ENCODE data around the gene C17orf100. TPM values are rescaled to one million over a fixed set of nuclear protein-coding genes. Genes with fewer than 3 reads are reported as not detected.

C17orf100 gene
- total RNA-seq: 0.33 and 0.67 TPM in 2 replicates

DNA sequence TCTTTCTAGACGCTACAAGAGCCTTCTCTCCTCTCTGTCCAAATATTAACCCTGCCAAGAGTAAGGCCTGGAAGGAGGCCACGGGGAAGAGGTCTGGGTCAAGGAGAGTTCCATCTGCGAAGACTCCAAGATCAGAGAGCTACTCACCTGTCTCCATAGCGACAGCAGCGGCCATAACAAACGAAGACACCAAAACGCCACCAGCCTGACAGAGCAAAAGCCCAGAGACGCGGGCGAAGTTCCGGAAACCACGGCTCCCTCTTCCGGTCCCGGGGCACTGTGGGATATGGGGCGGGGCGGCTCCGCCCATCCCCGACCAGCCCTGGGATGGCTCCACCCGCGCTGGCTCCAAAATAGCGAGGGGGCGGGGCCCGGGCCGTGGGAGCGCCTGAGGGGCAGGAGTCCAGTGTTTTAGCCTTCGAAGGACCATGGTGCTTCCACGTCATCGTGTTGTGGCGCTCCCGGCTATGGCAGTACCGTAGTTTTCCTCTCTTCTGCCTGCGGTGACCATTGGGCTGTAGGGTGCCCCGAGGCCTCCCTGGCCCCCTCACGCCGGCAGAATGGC, at the start of gene C17orf100, which contains the start of gene MED31:
TSS of gene C17orf100 (plus strand) at position 409 of the 565 bp plus-strand sequence. CDS start at position 561, 152 bp downstream.
TSS of gene MED31 (minus strand) at position 252 of the 565 bp plus-strand sequence. CDS start at position 175, 77 bp downstream.

GRCh38 chr17:6640536-6641246, 10.9 kb upstream of the C17orf100 start, which contains the start of the genes KIAA0753 and TXNDC17:
Gene KIAA0753, minus strand, starts transcription at chr17:6640711. Its CDS starts 5,608 bp downstream, at chr17:6635103.
Gene TXNDC17, plus strand, starts transcription at chr17:6641060. Its CDS starts 23 bp downstream, at chr17:6641083.

Small RNAs within 50 kb of the gene (small RNA-seq; reads per million reads assigned to genes)
- not detected for gene MIR4520-1

Other genes starting within 250 kb of the C17orf100 start
- not detected in 2 replicates for gene AIPL1, start 216.6 kb upstream of the C17orf100 start, total RNA-seq
- gene PIMREG, start 207.3 kb upstream of the C17orf100 start, total RNA-seq: 8.8 and 16.2 TPM in 2 replicates
- gene PITPNM3, start 95.2 kb upstream of the C17orf100 start, total RNA-seq: 1.1 and 1.3 TPM in 2 replicates
- gene KIAA0753, start 11.1 kb upstream of the C17orf100 start, total RNA-seq: 18.0 and 18.6 TPM in 2 replicates
- gene TXNDC17, start 10.7 kb upstream of the C17orf100 start, total RNA-seq: 110 and 117 TPM in 2 replicates
- 8.5 and 10.8 TPM in 2 replicates for gene MED31, start 157 bp upstream of the C17orf100 start, total RNA-seq
- not detected in 2 replicates for gene SLC13A5, start 61.6 kb downstream of the C17orf100 start, total RNA-seq
- gene XAF1, start 104.3 kb downstream of the C17orf100 start, total RNA-seq: 2.0 and 2.3 TPM in 2 replicates
- 0.19 and 5.9 TPM in 2 replicates for gene FBXO39, start 124.5 kb downstream of the C17orf100 start, total RNA-seq
- gene TEKT1, start 180.0 kb downstream of the C17orf100 start, total RNA-seq: not detected in 2 replicates